ENCODE results near the gene BFSP2.
"Not testable (repeated sequence)": the region's sequence is repeated elsewhere in the genome, so short reads cannot be mapped to it uniquely, and the experiment has no call there.

BFSP2 gene

DNA sequence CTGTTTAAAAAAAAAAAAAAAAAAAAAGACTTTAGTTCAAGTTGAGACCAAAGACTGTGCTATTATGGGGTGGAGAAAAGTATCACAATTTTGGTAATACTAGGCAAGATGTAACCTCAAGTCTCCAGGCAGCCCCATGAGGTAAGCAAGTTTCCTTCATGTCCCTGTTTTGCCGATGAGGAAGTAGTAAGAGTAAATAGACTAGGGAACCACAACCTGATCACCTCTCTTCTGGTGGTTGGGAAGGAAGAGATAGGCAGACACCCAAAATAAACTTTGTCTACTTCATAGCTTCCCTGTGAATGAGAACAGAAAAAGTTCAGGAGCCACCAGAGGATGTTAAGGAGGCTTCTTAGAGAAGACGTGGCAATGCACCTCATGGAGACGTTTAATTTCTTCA lies 123.9 kb downstream of the BFSP2 start:
- not testable (repeated sequence) for DNase-seq

Data from fibroblast of skin of scalp (primary cell).